Large intestine (tissue), 3 donors: Measurements from ENCODE around the gene LBX2. TPM values are rescaled to one million over a fixed set of nuclear protein-coding genes. Genes with fewer than 3 reads are reported as not detected.

ENCODE experiments used
- DNase-seq, 2 donors: peaks; one replicate each; pipeline versions ENCODE4 v3.0.0 to v3.0.0-alpha.2; 2013
- H3K27ac ChIP-seq: one replicate; pipeline ENCODE4 v1.5.1; 2013; ENCODE audit warnings: low read length
- H3K27me3 ChIP-seq: 2 replicates; pipeline ENCODE4 v1.6.1; 2013; ENCODE audit warnings: low read length; ENCODE audit not compliant: control insufficient read depth, insufficient read depth
- H3K36me3 ChIP-seq: 2 replicates; pipeline ENCODE4 v1.6.1; 2013; ENCODE audit warnings: low read length; ENCODE audit not compliant: control insufficient read depth, insufficient read depth
- H3K4me1 ChIP-seq: one replicate; pipeline ENCODE4 v1.6.1; 2013; ENCODE audit warnings: low read length; ENCODE audit not compliant: control insufficient read depth, insufficient read depth
- H3K4me3 ChIP-seq: one replicate; pipeline ENCODE4 v1.5.1; 2013; ENCODE audit warnings: low read length
- H3K9me3 ChIP-seq: one replicate; pipeline ENCODE4 v1.6.1; 2013; ENCODE audit warnings: mild to moderate bottlenecking, low read depth, low read length, moderate library complexity; ENCODE audit not compliant: control insufficient read depth
- WGBS: methylation state at CpG from one replicate; pipeline ENCODE4 v1.1.5; 2013; ENCODE audit warnings: low lambda C conversion rate; ENCODE audit not compliant: insufficient coverage; 5-methylcytosine and 5-hydroxymethylcytosine counted together
- polyA plus RNA-seq: library from polyadenylated mRNA; unstranded; fragments of 120-200 nt; gene quantifications from one replicate; pipeline ENCODE4 v1.2.1, GENCODE V29; 2013

LBX2 gene
- polyA plus RNA-seq, 1 donor, result 47.8 TPM

DNA sequence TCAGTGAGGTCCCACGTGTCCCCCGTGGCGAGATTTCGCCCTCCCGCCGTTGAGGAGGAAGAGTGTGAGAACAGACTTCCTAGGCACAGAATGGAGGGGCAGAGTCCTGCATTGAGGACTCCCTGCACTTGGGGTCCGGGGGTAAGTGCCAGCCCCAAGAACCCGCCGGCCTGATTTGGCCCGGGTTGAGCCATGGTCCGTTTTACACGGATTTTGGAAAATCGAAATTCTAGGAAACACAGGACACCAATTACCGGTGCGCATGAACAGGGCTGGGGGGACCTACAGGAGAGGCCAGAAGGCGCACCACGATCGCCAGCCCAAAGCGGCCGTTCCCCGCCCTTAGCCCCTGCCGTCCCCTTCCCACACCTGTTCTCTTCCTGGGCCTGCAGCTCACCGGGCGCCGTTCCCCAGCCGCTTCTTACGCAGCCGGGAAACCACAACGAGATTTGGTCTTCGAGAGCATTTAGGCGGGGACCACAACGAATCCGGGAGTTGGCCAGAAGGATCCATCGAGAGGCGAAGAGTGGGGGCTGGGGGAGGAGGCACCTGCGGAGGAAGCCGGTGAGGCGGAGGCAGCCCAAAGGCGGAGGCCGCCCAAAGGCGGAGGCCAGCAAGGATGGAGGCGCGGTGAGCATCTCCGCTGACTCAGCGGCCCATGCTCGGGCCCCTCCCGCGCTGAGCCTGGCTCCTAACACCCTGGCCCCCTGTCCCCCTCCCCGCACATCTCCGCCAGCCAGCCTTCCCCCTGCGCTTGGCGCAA, 14.4 kb upstream of the LBX2 start:
- H3K4me3 ChIP-seq, result no peak overlapping the region
- H3K27me3 ChIP-seq, result peaks cover 94% of the 10 kb centered on the region
- WGBS, result no CpG with 5 or more reads among the region's 52 CpGs
- no peak for DNase-seq
- H3K4me1 ChIP-seq, result peaks cover 5% of the 10 kb centered on the region
- no peaks in the 10 kb centered on the region for H3K36me3 ChIP-seq
- H3K27ac ChIP-seq, result peak overlapping the region; percentile 35
- peaks cover 23% of the 10 kb centered on the region for H3K9me3 ChIP-seq

DNA sequence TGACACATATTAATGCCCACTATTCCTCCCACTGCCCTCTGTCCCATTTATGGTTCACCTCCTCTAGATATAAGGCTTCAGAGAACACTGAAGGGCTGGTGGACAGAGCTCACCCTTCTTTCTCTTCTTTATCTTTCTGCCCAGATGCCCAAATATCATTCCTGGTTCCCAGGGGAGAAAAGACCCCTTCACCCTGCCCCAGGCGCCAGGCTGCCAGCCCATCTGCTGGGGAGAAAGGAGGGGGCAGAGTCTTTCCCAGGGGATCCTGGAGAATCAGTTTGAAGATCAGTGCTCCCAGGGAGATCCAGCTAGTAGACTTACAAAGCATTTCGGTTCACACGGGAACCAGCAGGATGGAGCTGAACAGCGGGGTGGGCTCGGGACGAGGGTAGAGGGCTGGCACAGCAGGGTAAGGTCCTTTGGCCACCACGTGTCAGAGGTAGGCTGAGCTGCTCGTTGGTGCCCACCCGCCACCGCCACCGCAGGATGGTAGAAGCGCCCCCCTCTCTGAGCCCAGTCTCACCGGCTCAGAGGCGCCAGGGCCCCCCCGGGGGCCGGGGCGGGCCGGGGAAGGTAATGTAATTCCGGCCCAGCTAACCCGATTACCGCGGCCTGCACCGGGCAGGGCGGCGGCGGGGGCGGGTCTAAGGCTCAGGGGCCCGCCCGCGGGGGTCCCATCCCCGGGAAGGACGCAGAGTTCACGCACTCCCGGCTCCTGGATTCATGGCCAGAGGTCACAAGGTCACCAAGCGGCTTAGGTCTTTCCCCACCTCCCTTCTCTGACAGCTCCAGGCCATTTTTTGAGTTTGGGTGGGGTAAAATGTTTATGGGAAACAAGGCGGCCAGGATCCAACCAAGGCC, 13.6 kb upstream of the LBX2 start:
- no peak for DNase-seq
- no CpG with 5 or more reads among the region's 36 CpGs for WGBS
- H3K36me3 ChIP-seq, result no peaks in the 10 kb centered on the region
- H3K4me3 ChIP-seq, result no peak overlapping the region
- H3K27ac ChIP-seq, result no peak overlapping the region
- H3K9me3 ChIP-seq, result peaks cover 23% of the 10 kb centered on the region
- peaks cover 92% of the 10 kb centered on the region for H3K27me3 ChIP-seq
- H3K4me1 ChIP-seq, result peaks cover 9% of the 10 kb centered on the region

DNA sequence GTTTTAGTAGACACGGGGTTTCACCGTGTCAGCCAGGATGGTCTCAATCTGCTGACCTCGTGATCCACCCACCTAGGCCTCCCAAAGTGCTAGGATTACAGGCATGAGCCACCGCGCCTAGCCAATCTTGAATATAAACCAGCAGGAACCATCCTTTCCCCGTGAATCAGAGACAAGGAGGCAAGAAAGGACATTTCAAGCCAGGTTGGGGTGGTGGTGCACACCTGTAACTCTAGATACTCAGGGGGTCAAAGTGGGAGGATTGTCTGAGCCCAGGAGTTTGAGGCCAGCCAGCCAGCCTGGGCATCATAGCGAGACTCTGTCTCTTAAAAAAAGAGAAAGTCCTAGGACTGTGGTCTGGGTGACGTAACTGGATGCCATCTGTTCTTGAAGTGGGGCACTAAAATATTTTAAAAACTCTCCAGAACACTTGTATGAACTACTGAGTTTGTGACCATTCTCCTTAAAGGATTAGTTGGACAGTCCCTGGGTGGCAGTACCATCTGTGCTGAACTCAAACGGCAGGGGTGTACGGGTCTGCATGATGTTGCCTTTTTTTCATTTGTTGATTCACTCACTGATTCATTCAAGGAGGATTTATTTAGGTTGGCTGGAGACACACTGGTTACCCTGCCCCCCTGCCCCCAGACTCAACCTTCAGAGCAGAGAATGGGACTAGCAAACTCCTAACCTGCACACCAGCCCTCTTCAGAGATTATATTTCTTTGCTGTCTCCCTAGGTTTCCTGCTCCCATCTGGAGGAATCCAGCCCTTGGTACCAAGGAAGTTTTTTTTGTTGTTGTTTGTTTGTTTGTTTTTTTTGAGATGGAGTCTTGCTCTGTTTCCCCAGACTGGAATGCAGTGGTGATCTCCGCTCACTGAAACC, 11.9 kb upstream of the LBX2 start:
- Histone ChIP-seq H3K9me3 (peaks cover 19% of the 10 kb centered on the region), H3K27ac (no peak overlapping the region), H3K4me1 (peaks cover 9% of the 10 kb centered on the region), H3K36me3 (no peaks in the 10 kb centered on the region), H3K4me3 (no peak overlapping the region), H3K27me3 (peaks cover 78% of the 10 kb centered on the region)
- no peak for DNase-seq
- no CpG with 5 or more reads among the region's 11 CpGs for WGBS

DNA sequence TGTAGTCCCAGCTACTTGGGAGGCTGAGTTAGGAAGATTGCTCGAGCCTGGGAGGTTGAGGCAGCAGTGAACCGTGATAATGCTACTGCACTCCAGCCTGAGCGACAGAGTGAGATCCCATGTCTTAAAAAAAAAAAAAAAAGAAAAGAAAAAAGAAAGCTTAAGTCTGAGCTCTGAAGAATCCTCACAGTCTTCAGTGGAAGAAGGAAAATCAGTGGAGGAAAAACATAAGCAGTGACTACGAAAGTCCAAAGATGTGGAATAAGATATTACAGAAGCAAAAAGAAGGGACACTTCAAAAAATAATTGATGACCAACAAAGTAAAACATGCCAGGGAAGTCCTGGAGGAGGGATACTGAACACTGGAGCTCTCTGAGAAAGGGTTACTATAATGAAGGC, 10.9 kb upstream of the LBX2 start:
- H3K4me3 ChIP-seq, result no peak overlapping the region
- H3K36me3 ChIP-seq, result peaks cover 8% of the 10 kb centered on the region
- no peak overlapping the region for H3K27ac ChIP-seq
- peaks cover 14% of the 10 kb centered on the region for H3K9me3 ChIP-seq
- H3K4me1 ChIP-seq, result peaks cover 17% of the 10 kb centered on the region
- WGBS, result 89% methylated on average over 4 of the region's 4 CpGs
- no peak for DNase-seq
- H3K27me3 ChIP-seq, result peaks cover 67% of the 10 kb centered on the region

DNA sequence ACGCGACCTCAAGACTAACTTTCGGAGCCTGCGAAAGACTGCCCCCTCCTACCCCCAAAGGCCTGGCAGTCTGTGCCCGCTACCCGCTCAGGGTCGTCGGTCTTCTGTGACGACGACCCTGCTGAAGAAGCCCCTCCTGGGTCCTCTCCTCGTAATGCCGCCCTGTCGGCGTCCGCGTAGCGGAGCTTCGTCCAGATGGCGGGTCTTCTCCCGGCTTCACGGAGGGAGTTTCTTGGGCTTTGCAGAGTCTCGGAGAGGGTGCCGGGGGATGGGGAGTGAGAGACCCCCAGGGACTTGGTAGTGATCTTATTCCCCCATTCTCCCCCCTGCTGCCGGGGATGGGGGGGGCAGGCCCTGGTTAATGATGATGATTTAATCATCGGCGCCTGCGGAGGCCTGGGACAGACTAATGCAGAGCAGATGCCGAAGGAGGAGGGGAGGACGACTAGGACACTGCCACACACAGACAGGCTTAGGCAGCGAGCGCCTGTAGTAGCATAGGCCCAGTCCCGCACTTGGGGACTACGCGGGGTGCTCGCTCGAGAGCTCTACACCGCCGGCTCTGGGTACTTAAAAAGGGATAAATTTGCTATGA, 8.6 kb upstream of the LBX2 start:
- DNase-seq, result peak; percentile 32 to 63
- WGBS, result no CpG with 5 or more reads among the region's 38 CpGs

DNA sequence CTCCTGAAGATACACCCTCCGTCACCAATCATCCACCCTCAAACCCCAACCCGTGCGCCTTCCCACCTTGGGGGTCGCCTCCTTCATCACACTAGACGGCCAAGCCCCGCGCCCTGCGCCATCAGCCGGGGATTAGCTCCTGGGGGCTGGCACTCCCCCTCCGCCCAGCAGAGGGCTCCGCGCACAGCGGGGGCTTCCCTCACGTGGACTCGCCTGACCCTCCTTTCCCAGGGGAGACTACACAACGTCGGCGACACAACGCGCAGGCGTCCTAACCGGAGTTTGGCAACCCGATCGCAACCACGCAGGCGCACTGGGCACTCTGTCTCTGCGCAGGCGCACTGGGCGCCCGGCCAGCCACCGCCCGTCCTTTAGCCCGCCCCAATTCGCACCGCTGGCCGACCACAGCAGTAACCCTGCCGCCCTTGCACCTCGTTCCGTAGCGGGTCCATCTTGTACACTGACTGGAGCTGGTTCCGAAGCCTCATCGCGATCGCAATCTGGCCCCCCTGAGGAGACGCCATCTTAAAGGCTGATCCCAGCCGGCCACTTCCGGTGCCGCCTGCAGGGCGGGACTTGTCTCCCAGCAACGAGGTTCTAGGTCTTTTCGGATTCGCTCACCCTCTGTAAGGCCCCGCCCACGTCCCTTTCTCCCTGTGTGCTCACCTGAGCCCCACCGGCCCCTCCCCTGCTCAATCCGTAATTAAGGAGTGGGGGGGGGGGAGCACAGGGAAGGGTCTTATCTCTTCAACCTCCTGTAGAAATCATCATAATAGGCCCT, 7.9 kb upstream of the LBX2 start, which contains the start of gene PCGF1:
Gene PCGF1, minus strand, starts transcription at position 551 of the 781 bp plus-strand sequence. Its CDS starts 27 bp downstream, at position 524.
- Histone ChIP-seq H3K4me3 (peak within 1 kb of the TSS; percentile 79), H3K27ac (peak within 1 kb of the TSS; percentile 91), H3K36me3 (peaks cover 16% of the 10 kb centered on the region), H3K27me3 (peaks cover 47% of the 10 kb centered on the region), H3K4me1 (peaks cover 29% of the 10 kb centered on the region), H3K9me3 (peaks cover 3% of the 10 kb centered on the region)
- WGBS, result no CpG with 5 or more reads among the region's 56 CpGs
- DNase-seq, result peak; percentile 98

More for the DNA sequence above, 8.6 kb upstream of the LBX2 start:
- H3K36me3 ChIP-seq, result peaks cover 16% of the 10 kb centered on the region
- H3K27ac ChIP-seq, result peak overlapping the region; percentile 91
- H3K4me1 ChIP-seq, result peaks cover 29% of the 10 kb centered on the region
- peaks cover 46% of the 10 kb centered on the region for H3K27me3 ChIP-seq
- peak overlapping the region; percentile 79 for H3K4me3 ChIP-seq
- H3K9me3 ChIP-seq, result peaks cover 1% of the 10 kb centered on the region

DNA sequence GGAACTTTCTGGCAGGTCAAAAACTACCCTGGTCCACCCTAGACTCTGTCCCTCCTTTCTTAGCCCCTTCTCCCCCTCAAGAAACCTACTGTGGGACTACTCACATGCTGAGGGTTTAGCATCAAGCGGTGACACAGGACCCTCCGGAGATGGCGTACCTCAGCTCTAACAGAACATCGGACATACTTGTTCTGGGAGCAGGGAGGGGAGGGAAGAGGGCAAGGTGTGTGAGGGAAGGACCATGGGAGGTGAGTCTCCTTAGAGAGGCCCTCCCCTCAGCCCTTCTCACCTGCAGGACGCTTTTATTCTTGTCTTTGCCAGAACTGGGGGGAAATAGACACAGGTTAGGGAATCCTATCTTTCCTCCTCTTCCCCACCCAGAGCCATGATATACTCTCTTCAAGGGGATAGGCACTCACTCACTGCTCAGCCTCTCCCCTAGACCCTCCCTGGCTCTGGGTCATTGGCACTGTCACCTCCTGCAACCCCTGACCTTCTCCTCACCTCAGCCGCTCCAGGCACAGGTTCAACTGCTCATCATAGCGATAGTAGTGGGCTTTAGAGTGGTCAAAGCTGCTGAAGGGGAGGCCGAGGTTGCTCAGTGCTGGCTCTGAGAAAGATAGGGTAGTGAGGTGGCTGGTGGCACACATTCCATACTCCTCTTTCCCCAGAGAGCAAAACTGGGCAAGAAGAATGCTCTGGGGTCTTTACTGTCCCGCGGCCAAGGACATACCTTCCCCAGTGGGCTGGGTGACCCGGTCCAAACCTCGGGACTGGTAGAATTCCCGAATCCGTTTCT, 6.2 kb upstream of the LBX2 start:
- Histone ChIP-seq H3K4me3 (peak overlapping the region; percentile 7), H3K27ac (no peak overlapping the region), H3K27me3 (peaks cover 41% of the 10 kb centered on the region), H3K36me3 (peaks cover 16% of the 10 kb centered on the region), H3K4me1 (peaks cover 33% of the 10 kb centered on the region), H3K9me3 (peaks cover 3% of the 10 kb centered on the region)
- DNase-seq, result no peak
- WGBS, result no CpG with 5 or more reads among the region's 14 CpGs

DNA sequence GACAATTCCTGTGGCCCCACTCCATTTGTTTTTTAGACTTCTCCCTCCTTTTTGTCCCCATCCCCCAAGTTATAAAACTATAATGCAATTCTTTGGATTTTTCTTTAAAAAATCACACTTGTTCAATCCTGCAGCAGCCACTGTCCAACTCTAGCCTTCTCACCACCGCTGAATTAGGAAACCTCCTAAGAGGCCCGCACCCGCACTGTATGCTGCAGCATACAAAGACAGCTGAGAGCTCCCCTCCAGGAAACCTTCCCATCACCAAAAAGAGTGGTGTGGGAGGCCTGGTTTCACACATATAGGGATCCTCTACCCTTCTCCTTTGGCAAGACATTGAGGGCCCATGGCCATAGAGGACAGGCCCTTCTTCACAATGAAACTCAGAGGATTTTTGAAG, 5.2 kb upstream of the LBX2 start:
- Histone ChIP-seq H3K4me1 (peaks cover 33% of the 10 kb centered on the region), H3K27me3 (peaks cover 41% of the 10 kb centered on the region), H3K4me3 (peak overlapping the region; percentile 74), H3K27ac (peak overlapping the region; percentile 97), H3K9me3 (peaks cover 3% of the 10 kb centered on the region), H3K36me3 (peaks cover 16% of the 10 kb centered on the region)
- DNase-seq, result no peak
- no CpG with 5 or more reads among the region's 3 CpGs for WGBS
